ENCODE data around the gene PTER.

GRCh38 chr10:16536155-16536554, 99.3 kb downstream of the PTER start:
- TF ChIP-seq CTCF (IDR thresholded peaks at IDR 0.05) (no peak), POLR2AphosphoS5 (IDR thresholded peaks at IDR 0.05) (no peak), POLR2A (IDR thresholded peaks at IDR 0.05) (no peak)
